Stimulated activated CD8-positive, alpha-beta memory T cell treated with anti-CD3 and anti-CD28 coated beads, Interleukin-4, amount 100 ng/mL, for 48 hours (primary cell): ENCODE data around the gene ASMTL.

Experiments used
- DNase-seq: peaks from one replicate; pipeline ENCODE4 v3.0.0-alpha.2; 2020

Gene ASMTL

GRCh38 chrX:1401611-1402430 is 50.9 kb downstream of the ASMTL start:
- DNase-seq, result peak; percentile 24

- peak; percentile 38 for DNase-seq
Observed at GRCh38 chrX:1400742-1401471, 51.8 kb downstream of the ASMTL start.

GRCh38 chrX:1400049-1400448 is 52.7 kb downstream of the ASMTL start:
- DNase-seq, result peak; percentile 21

GRCh38 chrX:1398431-1399340 is 54.0 kb downstream of the ASMTL start:
- peak; percentile 24 for DNase-seq

- peak; percentile 18 for DNase-seq
Observed at GRCh38 chrX:1397441-1398270, 55.1 kb downstream of the ASMTL start.

GRCh38 chrX:1397001-1397400 is 55.7 kb downstream of the ASMTL start:
- DNase-seq, result peak; percentile 18

- no peak for DNase-seq
Observed at GRCh38 chrX:1395646-1396216, 57.0 kb downstream of the ASMTL start.

- peak; percentile 24 for DNase-seq
Observed at GRCh38 chrX:1394731-1395501, 57.8 kb downstream of the ASMTL start.

GRCh38 chrX:1393871-1394615 is 58.7 kb downstream of the ASMTL start:
- DNase-seq, result peak; percentile 20

GRCh38 chrX:1392376-1393068 is 60.2 kb downstream of the ASMTL start:
- peak; percentile 69 for DNase-seq

GRCh38 chrX:1391707-1392375 is 60.9 kb downstream of the ASMTL start, which contains the start of gene SLC25A6:
SLC25A6 (minus strand) TSS chrX:1392113; CDS start chrX:1392009, 104 bp downstream.
- DNase-seq, result peak; percentile 100

GRCh38 chrX:1391370-1391706 is 61.4 kb downstream of the ASMTL start:
- DNase-seq, result peak; percentile 96

- peak; percentile 26 for DNase-seq
Observed at GRCh38 chrX:1390621-1391369, 61.9 kb downstream of the ASMTL start.

GRCh38 chrX:1389993-1390285 is 62.8 kb downstream of the ASMTL start:
- DNase-seq, result no peak

GRCh38 chrX:1389181-1389992 is 63.3 kb downstream of the ASMTL start:
- DNase-seq, result peak; percentile 30

- no peak for DNase-seq
Observed at GRCh38 chrX:1388651-1389050, 64.1 kb downstream of the ASMTL start.

GRCh38 chrX:1387141-1387776 is 65.5 kb downstream of the ASMTL start:
- no peak for DNase-seq
